ENCODE measurements around the gene PLCD4.
A peak's percentile ranks its signal among the peaks of the same experiment; 100 is the strongest.

The PLCD4 gene

GRCh38 chr2:218671654-218672566, 64.2 kb downstream of the PLCD4 start, which contains the start of the genes RNF25 and STK36:
RNF25 (minus strand) TSS chr2:218672002; CDS start chr2:218671970, 32 bp downstream.
STK36 (plus strand) TSS chr2:218672086; CDS start chr2:218672830, 744 bp downstream.
- DNase-seq, result peak; percentile 90

DNA sequence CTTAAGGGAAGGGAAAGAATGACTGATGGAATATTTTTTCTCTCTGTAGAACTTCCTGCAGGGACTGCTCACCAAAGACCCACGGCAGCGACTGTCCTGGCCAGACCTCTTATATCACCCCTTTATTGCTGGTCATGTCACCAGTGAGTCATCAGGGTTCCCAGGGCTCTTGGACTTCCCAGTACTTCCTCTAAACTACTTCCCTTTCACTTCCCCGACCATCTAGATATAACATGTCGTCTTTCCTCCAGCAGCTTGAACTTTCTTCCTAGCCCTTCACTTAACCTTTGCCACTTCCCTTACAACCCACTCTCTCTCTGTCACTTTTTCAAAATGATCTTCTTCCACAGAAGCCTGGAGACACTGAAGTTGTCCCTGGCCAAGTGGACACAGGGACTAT, 71.4 kb downstream of the PLCD4 start:
- no peak for DNase-seq

GRCh38 chr2:218680061-218680460, 72.4 kb downstream of the PLCD4 start:
- no peak for DNase-seq

Data from NCI-H510A treated with DMSO at 0.1 percent for 48 hours (cell line).